Esophagus squamous epithelium (tissue), 5 donors: ENCODE measurements around the gene SHISA4. TPM values are rescaled to one million over a fixed set of nuclear protein-coding genes. Genes with fewer than 3 reads are reported as not detected.
"Not testable (repeated sequence)": the region's sequence is repeated elsewhere in the genome, so short reads cannot be mapped to it uniquely, and the experiment has no call there.

ENCODE experiments used
- DNase-seq: peaks from one replicate; lab custom pipeline; 2025; lab: John Stamatoyannopoulos, UW
- H3K27ac ChIP-seq, 4 donors: fragments of 200-600 bp; sonication (generic); one replicate each; pipeline ENCODE4 v1.5.1; 2016 to 2019; ENCODE audit warnings: mild to moderate bottlenecking in 1 of 4
- H3K27me3 ChIP-seq, 4 donors: fragments of 200-600 bp; sonication (generic); 1 replicate in 3 of 4; 2 replicates in 1 of 4; pipeline versions ENCODE4 v1.5.1 to v1.6.0; 2017 to 2021; ENCODE audit warnings: antibody characterized with exemption in 1 of 4
- H3K36me3 ChIP-seq, 3 donors: fragments of 200-600 bp; sonication (generic); one replicate each; pipeline ENCODE4 v1.5.1; 2016 to 2019
- H3K4me1 ChIP-seq, 3 donors: fragments of 200-600 bp; sonication (generic); one replicate each; pipeline ENCODE4 v1.5.1; 2017 to 2019
- H3K4me3 ChIP-seq, 4 donors: fragments of 200-600 bp; sonication (generic); 1 replicate in 3 of 4; 2 replicates in 1 of 4; pipeline ENCODE4 v1.5.1; 2016 to 2019; ENCODE audit warnings: mild to moderate bottlenecking in 2 of 4, moderate library complexity in 1 of 4
- H3K9me3 ChIP-seq, 3 donors: fragments of 200-600 bp; sonication (generic); one replicate each; pipeline ENCODE4 v1.5.1; 2016 to 2019
- CTCF ChIP-seq, 6 experiments: fragments of 450-650 bp in 4 of 6; fragments of 200-600 bp in 2 of 6; sonication (generic) in 2 of 6; IDR thresholded peaks; one replicate each; pipeline ENCODE4 v1.5.1; 2016 to 2019; ENCODE audit warnings: antibody characterized with exemption in 6 of 6, mild to moderate bottlenecking in 4 of 6, moderate library complexity in 4 of 6
- POLR2A ChIP-seq, 4 donors: fragments of 450-650 bp; IDR thresholded peaks; one replicate each; pipeline ENCODE4 v1.6.1; 2017; ENCODE audit warnings: antibody characterized with exemption in 4 of 4, mild to moderate bottlenecking in 4 of 4, moderate library complexity in 3 of 4
- WGBS, 2 donors: methylation state at CpG; one replicate each; pipeline ENCODE4 v1.1.5; 2018; 5-methylcytosine and 5-hydroxymethylcytosine counted together
- intact Hi-C: fragments of 100-400 bp; cut with DNase I; formaldehyde crosslinking; loops from one replicate; pipeline ENCODE4 v1.15.0; 2022
- total RNA-seq, 4 donors: library from RNA; depleted of rRNA; stranded (reverse); fragments of >200 nt; gene quantifications; one replicate each; pipeline ENCODE4 v1.1.0, GENCODE V29; 2016
- donor health status: DM: yes; HTN: yes; CAD: no.

Gene SHISA4
- total RNA-seq, 4 donors from 2014 or later, result 3.3 to 12.3 (median 5.6) TPM

GRCh38 chr1:201899683-201900429 is 11.2 kb downstream of the SHISA4 start:
- no peaks in the 10 kb centered on the region for H3K36me3 ChIP-seq
- 86% methylated on average over 14 to 16 of the region's 20 CpGs for WGBS, 2 donors
- H3K27me3 ChIP-seq, result no peaks in the 10 kb centered on the region
- peaks cover 5 to 82% (median 21%) of the 10 kb centered on the region in 3 donors for H3K4me1 ChIP-seq
- H3K27ac ChIP-seq, result peak overlapping the region in 3 of 4 donors; percentile 75 to 85 (median 77)
- no peak for DNase-seq
- no peaks in the 10 kb centered on the region for H3K9me3 ChIP-seq
- intact Hi-C loops, result loop anchor here (5.0 to 10.0 kb wide), 2 partner anchors 72 to 225 kb away; partner anchors contain the start of gene GPR37L1
- no peak for TF ChIP-seq POLR2A (IDR thresholded peaks at IDR 0.05)
- no peak overlapping the region for H3K4me3 ChIP-seq

- TF ChIP-seq POLR2A (IDR thresholded peaks at IDR 0.05) (no peak), CTCF (IDR thresholded peaks at IDR 0.05) (no peak)
- Histone ChIP-seq H3K9me3 (no peaks in the 10 kb centered on the region), H3K4me1 (peaks cover 5 to 82% (median 26%) of the 10 kb centered on the region in 3 donors), H3K27ac (peak overlapping the region in 3 of 4 donors; percentile 75 to 85 (median 77)), H3K36me3 (no peaks in the 10 kb centered on the region), H3K27me3 (no peaks in the 10 kb centered on the region), H3K4me3 (no peak overlapping the region)
- intact Hi-C loops, result no loop called here
- DNase-seq, result no peak
- WGBS, 2 donors, result 45 to 73% methylated on average over 5 of the region's 5 CpGs
These were observed 11.8 kb downstream of the SHISA4 start for GRCh38 chr1:201900476-201900875.

- DNase-seq, intact Hi-C loops, H3K36me3 ChIP-seq, H3K9me3 ChIP-seq, H3K4me3 ChIP-seq, H3K27me3 ChIP-seq: not testable (repeated sequence)
- Histone ChIP-seq H3K27ac (peak overlapping the region in 3 of 4 donors; percentile 75 to 85 (median 77)), H3K4me1 (peaks cover 5 to 83% (median 31%) of the 10 kb centered on the region in 3 donors)
- 66 to 68% methylated on average over 6 of the region's 6 CpGs for WGBS, 2 donors
These were observed 12.3 kb downstream of the SHISA4 start for GRCh38 chr1:201901036-201901435.

- TF ChIP-seq POLR2A (IDR thresholded peaks at IDR 0.05), result no peak
- TF ChIP-seq CTCF (IDR thresholded peaks at IDR 0.05), result no peak
- no peak overlapping the region for H3K4me3 ChIP-seq
- peaks cover 5 to 83% (median 41%) of the 10 kb centered on the region in 3 donors for H3K4me1 ChIP-seq
- no peaks in the 10 kb centered on the region for H3K27me3 ChIP-seq
- WGBS, 2 donors, result 70 to 75% methylated on average over 3 of the region's 3 CpGs
- no peaks in the 10 kb centered on the region for H3K9me3 ChIP-seq
- DNase-seq, result no peak
- H3K36me3 ChIP-seq, result no peaks in the 10 kb centered on the region
- intact Hi-C loops, result no loop called here
- H3K27ac ChIP-seq, result peak overlapping the region; percentile 68 to 91 (median 88)
These were observed 13.5 kb downstream of the SHISA4 start for GRCh38 chr1:201902198-201902597.

- Histone ChIP-seq H3K4me1 (peaks cover 5 to 81% (median 41%) of the 10 kb centered on the region in 3 donors), H3K9me3 (no peaks in the 10 kb centered on the region), H3K27ac (peak overlapping the region; percentile 68 to 91 (median 88)), H3K4me3 (no peak overlapping the region), H3K27me3 (no peaks in the 10 kb centered on the region), H3K36me3 (no peaks in the 10 kb centered on the region)
- intact Hi-C loops, result no loop called here
- no peak for DNase-seq
- WGBS, 2 donors, result 80 to 84% methylated on average over 2 to 5 of the region's 5 CpGs
- no peak for TF ChIP-seq CTCF (IDR thresholded peaks at IDR 0.05)
- no peak for TF ChIP-seq POLR2A (IDR thresholded peaks at IDR 0.05)
These were observed 14.4 kb downstream of the SHISA4 start for GRCh38 chr1:201903135-201903534.

GRCh38 chr1:201904579-201904978 is 15.9 kb downstream of the SHISA4 start:
- DNase-seq, result no peak
- no peaks in the 10 kb centered on the region for H3K27me3 ChIP-seq
- no peaks in the 10 kb centered on the region for H3K9me3 ChIP-seq
- WGBS, 2 donors, result 20 to 32% methylated on average over 6 of the region's 6 CpGs
- peak overlapping the region; percentile 68 to 91 (median 88) for H3K27ac ChIP-seq
- no peak overlapping the region for H3K4me3 ChIP-seq
- no peaks in the 10 kb centered on the region for H3K36me3 ChIP-seq
- H3K4me1 ChIP-seq, result peaks cover 5 to 83% (median 45%) of the 10 kb centered on the region in 3 donors
- intact Hi-C loops, result no loop called here
- TF ChIP-seq CTCF (IDR thresholded peaks at IDR 0.05), result no peak
- no peak for TF ChIP-seq POLR2A (IDR thresholded peaks at IDR 0.05)
